HG02943 (cell line): ENCODE results near the gene UNC13B.

Experiments
- ATAC-seq: cut with Tn5 transposase; IDR thresholded peaks from one replicate; pipeline ENCODE4 v1.9.1; 2021; ENCODE audit warnings: mild to moderate bottlenecking, low read depth, moderate library complexity; ENCODE audit not compliant: unreplicated experiment

Gene UNC13B

GRCh38 chr9:35414889-35415288, 253.1 kb downstream of the UNC13B start:
- ATAC-seq: no peak

- ATAC-seq: no peak
Measured at GRCh38 chr9:35415402-35416097, 253.7 kb downstream of the UNC13B start.

- ATAC-seq: no peak
Measured at GRCh38 chr9:35416098-35416427, 254.3 kb downstream of the UNC13B start.

- no peak for ATAC-seq
Measured at GRCh38 chr9:35422346-35422745, 260.5 kb downstream of the UNC13B start.

GRCh38 chr9:35422753-35423152, 260.9 kb downstream of the UNC13B start:
- ATAC-seq: no peak

GRCh38 chr9:35423499-35423898, 261.7 kb downstream of the UNC13B start:
- no peak for ATAC-seq

- no peak for ATAC-seq
Measured at GRCh38 chr9:35424356-35425352, 262.8 kb downstream of the UNC13B start.

GRCh38 chr9:35426627-35427026, 264.8 kb downstream of the UNC13B start:
- no peak for ATAC-seq

GRCh38 chr9:35431467-35431866, 269.7 kb downstream of the UNC13B start:
- no peak for ATAC-seq

- no peak for ATAC-seq
Measured at GRCh38 chr9:35432076-35432475, 270.3 kb downstream of the UNC13B start.

- no peak for ATAC-seq
Measured at GRCh38 chr9:35436933-35437332, 275.1 kb downstream of the UNC13B start.

GRCh38 chr9:35446012-35446411, 284.2 kb downstream of the UNC13B start:
- ATAC-seq: no peak

- no peak for ATAC-seq
Measured at GRCh38 chr9:35448496-35448895, 286.7 kb downstream of the UNC13B start.

GRCh38 chr9:35452481-35452880, 290.7 kb downstream of the UNC13B start:
- no peak for ATAC-seq

GRCh38 chr9:35453786-35454185, 292.0 kb downstream of the UNC13B start:
- no peak for ATAC-seq
